HepG2 (cell line): ENCODE measurements around the gene GPAT3. TPM values are rescaled to one million over a fixed set of nuclear protein-coding genes. Genes with fewer than 3 reads are reported as not detected.

Experiments
- ATAC-seq: fragments of 200-7000 bp; cut with Tn5 transposase; 3 replicates; pipeline ENCODE4 v1.9.1; 2020; ENCODE audit warnings: mild to moderate bottlenecking, moderate library complexity
- BruUV-seq: library from RNA; stranded (reverse); fragments of 400-500 nt; replicated peaks from 2 replicates; lab custom pipeline; 2021; lab: Mats Ljungman, UMichigan
- CTCF ChIA-PET: fragments of 300-600 bp; formaldehyde crosslinking; extraction: SDS; loops from one replicate; lab custom pipeline; 2021; ENCODE audit warnings: low total read pairs, inconsistent platforms, low intra/inter-chr PET ratio; lab: Yijun Ruan, JAX
- POLR2A ChIA-PET: fragments of 350-600 bp; sonication (Branson Sonifier 250); formaldehyde crosslinking; loops from one replicate; lab custom pipeline; 2020; ENCODE audit warnings: antibody characterized with exemption, inconsistent platforms; lab: Yijun Ruan, JAX
- DNase-seq: peaks from one replicate; pipeline ENCODE4 v3.0.0-alpha.2; 2015; ENCODE audit warnings: low spot score
- FAIRE-seq: peaks from 3 replicates; lab custom pipeline; 2011; peaks lifted over from hg19 to GRCh38; lab: Jason Lieb, UNC
- H2AFZ ChIP-seq: one replicate; pipeline ENCODE4 v1.6.1; 2011; ENCODE audit warnings: low read length, inconsistent platforms
- H3K27ac ChIP-seq: fragments of 300-600 bp; 3 replicates; pipeline ENCODE4 v1.8.0; 2011; ENCODE audit warnings: mixed run types, mild to moderate bottlenecking, mixed read lengths, low read length, inconsistent platforms; ENCODE audit not compliant: insufficient read depth; ENCODE audit errors: extremely low read length
- H3K27me3 ChIP-seq, 2 experiments: fragments of 200-600 bp in 1 of 2; 2 replicates in 1 of 2; 3 replicates in 1 of 2; pipeline versions ENCODE4 v1.6.0 to v1.8.0; 2011; ENCODE audit warnings: low read length in 2 of 2, mild to moderate bottlenecking in 2 of 2, moderate library complexity in 2 of 2, inconsistent platforms in 1 of 2; ENCODE audit not compliant: insufficient read depth in 2 of 2, control insufficient read depth in 1 of 2
- H3K36me3 ChIP-seq, 2 experiments: fragments of 200-600 bp in 1 of 2; replicated peaks in 1 of 2; 2 replicates in 1 of 2; 3 replicates in 1 of 2; pipeline versions ENCODE4 v1.5.1 to v1.8.0; 2011; ENCODE audit warnings: low read length in 2 of 2, inconsistent platforms in 1 of 2; ENCODE audit not compliant: insufficient read depth in 2 of 2, control insufficient read depth in 1 of 2
- H3K4me1 ChIP-seq: 2 replicates; pipeline ENCODE4 v1.5.1; 2012; ENCODE audit warnings: low read length, inconsistent platforms; ENCODE audit not compliant: insufficient read depth
- H3K4me2 ChIP-seq: 2 replicates; pipeline ENCODE4 v1.6.0; 2011; ENCODE audit warnings: low read depth, low read length, inconsistent platforms
- H3K4me3 ChIP-seq, 3 experiments: fragments of 200-600 bp in 1 of 3; sonication (generic), shearing (Covaris generic) in 1 of 3; replicated peaks in 1 of 3; 2 replicates each; pipeline ENCODE4 v1.5.1; 2011 to 2016; ENCODE audit warnings: low read length in 3 of 3, inconsistent platforms in 2 of 3, low read depth in 2 of 3, mild to moderate bottlenecking in 2 of 3, control low read depth in 1 of 3, mixed read lengths in 1 of 3; ENCODE audit not compliant: insufficient read depth in 1 of 3
- H3K79me2 ChIP-seq: one replicate; pipeline ENCODE4 v1.6.1; 2011; ENCODE audit warnings: low read length, inconsistent platforms; ENCODE audit not compliant: insufficient read depth
- H3K9ac ChIP-seq: 2 replicates; pipeline ENCODE4 v1.6.0; 2011; ENCODE audit warnings: mild to moderate bottlenecking, low read depth, low read length, inconsistent platforms; ENCODE audit not compliant: insufficient read depth
- H3K9me3 ChIP-seq: 2 replicates; pipeline ENCODE4 v1.5.1; 2012; ENCODE audit warnings: mild to moderate bottlenecking, low read length
- H4K20me1 ChIP-seq: 2 replicates; pipeline ENCODE4 v1.6.0; 2011; ENCODE audit warnings: inconsistent platforms, mild to moderate bottlenecking, low read length, moderate library complexity; ENCODE audit not compliant: insufficient read depth
- AHDC1 ChIP-seq: sonication (generic); formaldehyde crosslinking; IDR thresholded peaks from 2 replicates; pipeline ENCODE4 v1.5.1; 2020; ENCODE audit warnings: mild to moderate bottlenecking, missing genetic modification reagents, borderline replicate concordance
- ATF6 ChIP-seq: sonication (generic); formaldehyde crosslinking; conservative IDR thresholded peaks from 2 replicates; pipeline ENCODE4 v1.4.0; 2020; ENCODE audit warnings: missing genetic modification reagents
- BCLAF1 ChIP-seq: fragments of 450-650 bp; IDR thresholded peaks from 2 replicates; pipeline ENCODE4 v1.6.1; 2017; ENCODE audit warnings: mild to moderate bottlenecking
- CEBPB ChIP-seq: IDR thresholded peaks from 2 replicates; pipeline ENCODE4 v1.6.1; 2011; ENCODE audit warnings: low read depth, low read length, improper control_type of control experiment, borderline replicate concordance
- DDIT3 ChIP-seq: sonication (generic); formaldehyde crosslinking; IDR thresholded peaks from 2 replicates; pipeline ENCODE4 v1.4.0; 2020; ENCODE audit warnings: mild to moderate bottlenecking, missing genetic modification reagents
- KAT7 ChIP-seq: IDR thresholded peaks from 2 replicates; pipeline ENCODE4 v1.6.1; 2018; ENCODE audit warnings: borderline replicate concordance, missing compliant biosample characterization
- MYC ChIP-seq: sonication (generic); formaldehyde crosslinking; IDR thresholded peaks from 2 replicates; pipeline ENCODE4 v1.9.0; 2021; ENCODE audit warnings: missing genetic modification reagents, borderline replicate concordance
- REPIN1 ChIP-seq: sonication (generic); formaldehyde crosslinking; IDR thresholded peaks from 2 replicates; pipeline ENCODE4 v1.8.0; 2022; ENCODE audit warnings: missing genetic modification reagents, low read depth, mild to moderate bottlenecking, borderline replicate concordance
- SKI ChIP-seq: fragments of 450-650 bp; IDR thresholded peaks from one replicate; pipeline ENCODE4 v1.6.1; 2018; ENCODE audit warnings: mild to moderate bottlenecking; ENCODE audit not compliant: partially characterized antibody
- SMC3 ChIP-seq: IDR thresholded peaks from 2 replicates; pipeline ENCODE4 v1.6.1; 2011; ENCODE audit warnings: low read length, improper control_type of control experiment
- ZNF225 ChIP-seq: sonication (generic); formaldehyde crosslinking; IDR thresholded peaks from 2 replicates; pipeline ENCODE4 v1.4.0; 2020; ENCODE audit warnings: mild to moderate bottlenecking, missing genetic modification reagents
- ZNF367 ChIP-seq: sonication (generic); formaldehyde crosslinking; IDR thresholded peaks from 2 replicates; pipeline ENCODE4 v1.4.0; 2020; ENCODE audit warnings: missing genetic modification reagents, borderline replicate concordance
- ZNF768 ChIP-seq: sonication (generic); formaldehyde crosslinking; IDR thresholded peaks from 2 replicates; pipeline ENCODE4 v1.4.0; 2020; ENCODE audit warnings: missing genetic modification reagents
- WGBS: methylation state at CpG from one replicate; pipeline ENCODE4 v1.1.6; 2017; ENCODE audit warnings: low lambda C conversion rate; 5-methylcytosine and 5-hydroxymethylcytosine counted together
- in situ Hi-C: cut with HindIII; loops from 2 replicates; pipeline ENCODE4 v1.10.0; 2017; ENCODE audit warnings: low pct_unique_long_range_greater_than_20kb; ENCODE audit not compliant: extremely low pct_ligation_motif_present
- intact Hi-C: fragments of 100-400 bp; cut with micrococcal nuclease; formaldehyde crosslinking; loops from one replicate; pipeline ENCODE4 v1.10.0; 2022; ENCODE audit not compliant: unreplicated experiment
- polyA plus RNA-seq, 8 experiments: library from polyadenylated mRNA; depleted of rRNA in 3 of 8; stranded (reverse) in 7 of 8; unstranded in 1 of 8; fragments of >200 nt; fragmentation: Illumina TruSeq in 4 of 8; extraction: Trizol in 4 of 8; gene quantifications; 2 replicates each; pipeline versions ENCODE4 v1.2.1 to v1.2.3, GENCODE V29; 2011 to 2016; ENCODE audit warnings: low read depth in 4 of 8, missing spikeins in 1 of 8, mixed read lengths in 1 of 8; ENCODE audit not compliant: insufficient read depth in 1 of 8
- total RNA-seq, 5 experiments: library from RNA; depleted of rRNA; stranded (reverse); fragments of >200 nt; fragmentation: Illumina TruSeq; extraction: Trizol; gene quantifications; 2 replicates each; pipeline ENCODE4 v1.2.3, GENCODE V29; 2016; ENCODE audit warnings: low read depth in 1 of 5

Gene GPAT3
- total and polyA plus RNA-seq, 2 of the 13 experiments (the other 11 are each of a cell fraction or from before 2014, with no cell fraction given): 2.4 to 2.6 TPM

DNA sequence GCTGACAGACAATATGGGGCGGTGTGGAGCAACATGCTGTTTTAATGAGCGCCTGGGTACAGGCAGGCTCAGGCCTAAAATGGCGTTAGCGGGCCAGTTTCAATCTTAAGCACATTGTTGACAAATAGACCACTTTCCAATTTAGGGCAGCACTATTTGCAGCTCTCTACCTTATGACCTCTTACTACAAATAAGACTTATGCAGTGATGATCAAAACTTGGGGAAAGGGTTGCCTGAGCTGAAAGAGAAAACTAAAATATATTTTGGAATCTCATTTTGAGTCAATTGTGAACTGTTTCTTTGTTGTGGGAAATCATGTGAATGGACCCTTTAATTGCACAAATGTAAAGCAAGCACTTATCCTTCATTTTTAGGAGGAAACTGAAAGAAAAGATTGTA, 25.5 kb upstream of the GPAT3 start:
- Histone ChIP-seq H3K4me3 (no peak overlapping the region), H3K27ac (no peak overlapping the region), H4K20me1 (no peaks in the 10 kb centered on the region), H3K79me2 (no peaks in the 10 kb centered on the region), H3K27me3 (peaks cover 0 to 5% of the 10 kb centered on the region in 2 experiments; a peak in 2 of 5 replicates), H3K9me3 (no peaks in the 10 kb centered on the region), H3K4me2 (no peak overlapping the region), H2AFZ (no peak overlapping the region), H3K4me1 (no peaks in the 10 kb centered on the region), H3K36me3 (no peaks in the 10 kb centered on the region), H3K9ac (no peak overlapping the region)
- no peak for ATAC-seq
- FAIRE-seq: no peak
- BruUV-seq: no TSS peak
- DNase-seq: no peak
- in situ Hi-C loops (loop anchor here (5.0 kb wide), 1 partner anchor 127 kb away; no protein-coding TSS in a partner anchor), intact Hi-C loops (no loop called here)
- WGBS: 60% methylated on average over 3 of the region's 4 CpGs
- CTCF ChIA-PET: interaction anchor here (5.8 kb wide), 1 partner anchor 130 kb away, joined by 51 read pairs; no protein-coding TSS in a partner anchor
- POLR2A ChIA-PET: no interaction called here
- TF ChIP-seq BCLAF1 (no peak), SKI (no peak), ZNF225 (CRISPR knock-in tag) (no peak), CEBPB (no peak), ZNF367 (no peak), ATF6 (CRISPR knock-in tag) (no peak), ZNF768 (CRISPR knock-in tag) (no peak), DDIT3 (CRISPR knock-in tag) (no peak), REPIN1 (CRISPR knock-in tag) (no peak), MYC (CRISPR knock-in tag) (no peak), KAT7 (CRISPR knock-in tag) (no peak), SMC3 (no peak), AHDC1 (CRISPR knock-in tag) (no peak)
